ENCODE data around the gene LDHD. TPM values are rescaled to one million over a fixed set of nuclear protein-coding genes. Genes with fewer than 3 reads are reported as not detected.

Gene LDHD
- total RNA-seq, 1 donor from 2014 or later, result 16.8 TPM

DNA sequence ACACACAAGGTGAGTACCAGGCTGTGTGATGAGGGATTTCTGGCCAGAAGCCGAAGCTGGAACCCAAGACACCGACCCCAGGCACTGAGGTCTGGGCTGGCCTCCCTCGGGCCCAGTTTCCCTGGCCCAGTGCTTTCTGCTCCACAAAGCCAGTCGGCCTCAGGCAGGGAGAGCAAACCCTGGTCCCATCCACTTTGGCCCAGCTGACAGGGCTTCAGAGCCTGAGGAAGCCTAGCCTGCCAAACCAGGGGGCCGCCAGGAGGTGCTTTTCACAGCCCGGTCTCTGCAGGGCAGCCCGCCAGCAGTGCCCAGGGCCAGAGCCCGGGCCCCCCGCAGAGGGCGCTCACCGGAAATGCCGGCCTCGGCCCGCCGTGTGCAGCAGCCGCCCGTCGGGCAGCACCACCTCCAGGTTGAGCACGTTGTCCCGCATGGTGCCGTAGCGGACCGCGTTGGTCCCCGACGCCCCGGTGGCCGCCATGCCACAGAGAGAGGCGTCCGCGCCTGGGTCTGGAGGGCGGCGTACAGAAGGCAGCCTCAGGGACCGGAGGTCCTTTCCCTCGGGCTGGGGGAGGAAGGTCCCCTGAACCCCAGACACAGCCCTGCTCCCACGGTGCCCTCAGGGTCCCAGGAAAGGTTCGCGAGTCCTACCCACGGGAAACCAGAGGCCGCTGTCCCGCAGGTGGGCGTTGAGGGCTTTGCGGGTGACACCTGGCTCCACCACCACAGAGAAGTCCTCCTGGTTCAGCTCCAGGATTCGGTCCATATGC is 2.2 kb downstream of the LDHD start:
- no peak for DNase-seq

DNA sequence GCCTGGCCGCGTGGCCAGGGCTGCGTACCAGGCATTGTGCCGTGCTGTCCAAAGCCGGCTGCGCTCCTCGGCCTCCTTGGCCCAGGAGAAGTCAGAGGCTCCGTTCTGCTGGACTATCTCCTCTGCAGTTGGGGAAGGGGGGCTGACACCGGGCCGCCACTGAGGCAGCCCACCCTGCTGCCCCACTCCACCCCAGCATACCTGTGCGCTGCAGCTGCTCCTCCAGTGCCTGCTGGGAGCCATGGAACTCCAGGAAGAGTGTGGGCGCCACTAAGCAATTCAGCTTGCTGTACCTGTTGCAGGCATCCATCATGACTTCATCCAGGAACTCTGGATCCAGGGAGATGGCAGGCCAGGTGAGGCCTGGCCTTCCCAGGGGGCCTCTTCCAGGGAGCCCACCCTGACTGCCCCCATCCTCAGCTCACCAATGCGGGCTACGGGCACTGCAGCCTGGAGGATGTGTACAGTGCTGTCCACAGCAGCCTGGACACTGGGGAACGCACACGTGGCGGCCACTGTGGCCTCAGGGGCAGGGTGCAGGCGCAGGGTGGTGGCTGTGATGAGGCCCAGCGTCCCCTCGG is 2.9 kb downstream of the LDHD start:
- DNase-seq, result no peak

GRCh38 chr16:75112734-75113491 is 3.7 kb downstream of the LDHD start:
- DNase-seq, result peak; percentile 60

DNA sequence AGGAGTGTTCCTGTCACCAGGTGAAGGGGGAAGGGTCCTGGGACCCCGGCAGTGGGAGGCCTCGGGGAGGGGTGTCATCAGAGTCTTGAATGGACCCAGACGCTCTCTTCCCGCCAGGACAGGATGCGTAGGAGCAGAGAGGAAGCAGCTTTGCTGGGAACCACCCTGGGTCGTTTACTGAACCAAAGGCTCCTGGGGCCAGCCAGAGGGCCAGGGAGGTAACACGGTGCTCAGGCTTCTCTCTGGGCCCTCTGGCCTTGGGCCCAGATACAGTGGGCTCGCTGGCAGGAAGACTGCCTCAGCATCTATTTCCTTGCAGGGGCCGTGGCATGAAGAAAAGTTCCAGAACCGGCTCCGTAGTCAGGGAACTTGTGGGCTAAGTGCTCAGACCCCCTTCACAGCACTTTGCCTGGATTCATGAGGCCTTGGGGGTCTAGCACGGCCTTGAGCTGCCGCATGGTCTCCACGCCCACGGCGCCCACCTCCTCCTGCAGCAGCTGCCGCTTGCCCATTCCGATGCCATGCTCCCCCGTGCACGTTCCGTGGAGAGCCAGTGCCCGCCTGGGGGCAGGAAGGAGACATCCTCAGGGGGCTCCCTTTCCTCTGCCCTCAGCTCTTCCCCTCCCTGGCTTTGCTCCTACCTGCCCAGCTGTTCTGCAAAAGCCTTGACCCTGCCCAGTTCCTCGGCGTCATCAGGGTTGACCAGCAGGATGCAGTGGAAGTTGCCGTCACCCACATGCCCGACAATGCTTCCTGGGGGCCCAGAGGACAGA is 4.4 kb downstream of the LDHD start:
- DNase-seq, result no peak

- no peak for DNase-seq
Observed at GRCh38 chr16:75111514-75111940, 5.1 kb downstream of the LDHD start.

- peak; percentile 97 for DNase-seq
Observed at GRCh38 chr16:75110637-75111513, 5.7 kb downstream of the LDHD start.

DNA sequence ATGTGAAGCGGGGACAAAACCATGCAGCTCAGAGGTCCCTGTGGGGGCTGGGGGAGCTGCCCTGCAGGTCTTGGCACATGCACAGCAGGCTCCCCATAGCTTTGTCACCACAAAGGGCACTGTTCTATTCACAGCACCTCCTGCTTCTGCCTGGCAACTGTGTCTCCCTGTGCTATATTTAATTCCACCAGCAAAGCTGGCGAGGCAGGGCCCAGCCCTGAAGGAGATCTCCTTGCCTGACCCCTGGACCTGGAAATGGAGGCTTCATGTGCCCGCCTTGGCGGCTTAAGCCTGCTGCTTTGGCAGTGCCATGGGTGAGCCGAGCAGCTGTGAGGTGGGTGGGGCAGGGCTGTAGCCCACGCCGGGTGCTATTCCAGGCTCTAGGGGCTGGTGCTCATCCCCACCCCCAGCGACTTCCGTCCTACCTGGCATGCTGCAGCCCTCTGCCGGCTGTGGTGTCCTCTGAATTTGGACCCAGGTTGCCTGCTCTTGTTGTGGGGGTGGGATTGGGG is 6.8 kb downstream of the LDHD start:
- peak; percentile 81 for DNase-seq

DNA sequence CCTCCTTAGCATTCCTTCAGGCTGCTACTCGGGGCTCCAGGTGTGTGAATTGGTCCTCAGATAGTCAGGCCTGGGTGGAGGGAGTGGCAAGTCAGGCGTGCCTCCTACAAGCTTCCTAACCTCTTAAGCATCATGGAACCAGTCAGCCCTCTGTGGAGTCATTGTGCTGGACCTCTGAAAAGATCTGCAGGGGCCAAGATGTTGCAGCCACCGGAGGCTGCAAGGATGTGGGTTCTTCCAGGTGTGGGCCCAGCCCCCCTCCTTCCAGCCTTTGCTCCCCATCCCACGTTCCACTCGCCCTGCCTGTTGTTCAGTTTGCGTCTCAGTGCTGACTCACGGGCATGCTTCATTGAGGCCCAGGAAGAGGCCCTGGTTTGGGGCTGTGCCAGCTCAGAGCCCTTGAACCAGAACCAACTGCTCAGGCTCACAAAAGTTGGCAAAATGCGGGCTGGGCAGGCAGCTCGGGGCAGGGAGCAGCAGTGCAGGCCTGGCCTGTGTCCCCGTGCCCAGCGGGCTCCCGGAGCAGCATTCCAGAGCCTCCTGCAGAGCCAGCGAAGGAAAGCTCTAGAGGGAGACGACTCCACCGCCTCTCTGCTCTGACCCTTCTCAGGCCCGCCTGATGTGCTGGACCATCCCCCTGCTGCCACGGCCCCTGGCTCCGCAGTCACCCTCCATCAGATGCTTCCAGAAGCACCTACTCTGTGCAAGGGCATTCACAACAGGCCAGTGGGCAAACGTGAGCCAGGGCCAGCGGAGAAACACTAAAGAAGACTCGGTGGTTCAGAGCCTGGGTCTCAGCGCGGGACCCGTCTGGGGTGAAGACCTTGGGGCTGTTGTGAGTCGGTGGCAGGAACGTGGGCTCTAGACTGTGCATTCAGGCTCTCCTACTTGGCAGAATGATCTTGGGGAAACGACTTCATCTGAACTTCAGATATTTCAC is 7.5 kb downstream of the LDHD start:
- DNase-seq, result peak; percentile 87

- DNase-seq, result no peak
Observed at GRCh38 chr16:75107505-75107904, 9.1 kb downstream of the LDHD start.

DNA sequence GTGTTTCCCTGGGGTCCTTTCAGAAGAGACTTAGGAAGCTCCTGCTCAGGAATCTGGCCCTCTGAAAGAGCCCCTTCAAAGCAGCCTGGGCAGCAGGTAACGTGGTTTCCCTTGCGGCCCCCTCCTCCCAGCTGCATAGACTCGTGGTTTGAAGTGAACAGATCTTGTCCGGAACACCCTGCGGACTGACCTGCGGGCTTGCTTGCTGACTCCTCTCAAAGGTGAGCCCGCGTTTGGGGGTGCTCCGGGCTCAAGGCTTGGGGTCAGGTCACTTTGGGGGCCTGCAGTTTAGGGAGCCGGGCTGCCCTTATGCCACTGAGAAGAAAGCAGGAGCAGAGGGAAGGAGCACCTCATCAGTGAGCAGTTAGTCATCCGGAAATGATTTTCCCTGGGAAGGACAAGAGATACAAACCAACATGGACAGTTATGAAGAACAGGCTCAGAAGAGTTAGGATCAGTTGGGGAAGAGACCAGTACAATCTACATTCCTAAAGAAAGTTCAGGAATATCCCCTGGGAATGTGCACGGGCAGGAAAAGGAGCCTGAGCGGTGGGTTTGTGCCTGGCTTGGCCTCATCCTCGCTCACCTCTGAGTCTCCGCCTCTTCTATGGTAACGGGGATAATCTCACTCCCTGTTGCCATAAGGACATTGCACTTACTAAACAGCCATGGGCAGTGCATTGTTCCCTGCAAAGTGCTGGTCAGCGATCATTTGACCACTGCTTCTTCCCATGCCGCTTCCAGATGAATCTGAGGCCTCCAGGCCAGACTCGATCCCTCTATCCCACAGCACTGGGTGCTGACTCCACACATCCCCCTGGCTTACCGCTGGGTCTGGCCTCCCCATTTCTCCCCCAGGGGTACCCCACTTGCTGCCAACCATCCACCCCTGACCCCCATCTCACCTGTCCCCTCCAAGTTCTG is 10.0 kb downstream of the LDHD start:
- DNase-seq, result no peak

GRCh38 chr16:75105306-75106061 is 11.1 kb downstream of the LDHD start:
- peak; percentile 34 for DNase-seq

DNA sequence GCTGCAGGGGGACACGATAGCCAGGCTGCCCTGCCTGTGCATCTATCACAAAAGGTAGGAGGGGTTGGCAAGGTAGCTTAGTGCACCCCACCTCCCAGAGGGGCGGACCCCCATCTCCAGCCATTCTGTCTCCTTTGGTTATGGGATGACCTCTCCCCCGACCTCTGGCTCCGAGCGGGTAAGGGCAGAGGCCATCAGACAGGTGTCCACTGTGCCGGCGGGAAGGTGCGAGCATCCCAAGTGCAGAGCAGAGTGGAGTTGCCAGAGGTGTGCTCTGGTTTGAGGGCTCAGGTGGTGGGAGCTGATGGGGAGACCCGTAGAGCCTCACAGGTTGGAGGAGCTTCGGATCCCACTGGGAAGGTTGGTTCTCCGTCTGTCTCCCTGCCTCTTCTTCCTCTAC is 11.7 kb downstream of the LDHD start:
- DNase-seq, result no peak

DNA sequence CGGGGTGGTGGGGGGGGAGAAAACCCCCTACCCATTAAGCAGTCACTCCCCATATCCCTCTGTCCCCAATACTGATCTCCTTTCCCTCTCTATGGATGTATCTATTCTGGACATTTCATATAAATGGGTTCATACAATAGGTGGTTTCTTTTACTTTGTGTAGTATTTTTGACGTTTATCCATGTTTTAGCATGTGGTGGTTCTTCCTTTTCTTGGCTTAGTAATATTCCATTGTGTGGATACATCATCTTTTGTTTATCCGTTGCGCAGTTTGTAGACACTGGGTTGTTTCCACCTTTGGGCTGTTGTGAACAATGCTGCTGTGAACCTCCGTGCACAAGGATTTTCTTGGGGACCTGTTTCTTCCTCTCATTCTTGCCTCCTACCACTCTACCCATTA is 12.6 kb downstream of the LDHD start:
- DNase-seq, result no peak

GRCh38 chr16:75102595-75102994 is 14.0 kb downstream of the LDHD start:
- no peak for DNase-seq

DNA sequence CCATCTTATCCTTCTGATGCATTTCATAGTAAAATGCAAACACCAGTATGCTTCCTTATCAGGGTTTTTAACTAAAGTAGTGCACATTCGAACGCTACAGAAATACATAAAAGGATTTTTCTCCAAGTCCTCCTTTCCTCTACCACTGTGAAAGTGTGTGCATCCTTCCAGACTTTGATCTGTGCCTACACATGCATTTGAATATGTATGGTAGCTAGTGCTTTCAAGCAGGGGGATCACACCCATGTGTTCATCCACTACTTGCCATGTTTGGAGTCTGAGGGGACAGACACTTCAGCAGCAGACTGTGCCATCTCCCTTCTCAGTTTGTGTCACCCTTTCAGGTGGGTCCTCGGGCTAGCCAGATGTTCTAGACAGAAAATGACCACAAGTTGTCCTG is 14.9 kb downstream of the LDHD start:
- DNase-seq, result no peak

- DNase-seq, result no peak
Observed at GRCh38 chr16:75100603-75100990, 16.0 kb downstream of the LDHD start.

GRCh38 chr16:75099738-75100602 is 16.6 kb downstream of the LDHD start:
- no peak for DNase-seq

All from tongue (tissue), 2 donors.